Tibial artery (tissue), 4 donors: ENCODE data around the gene COL6A3.
"Not testable (repeated sequence)": the region's sequence is repeated elsewhere in the genome, so short reads cannot be mapped to it uniquely, and the experiment has no call there.

Experiments used
- DNase-seq, 2 donors: peaks; one replicate each; pipeline ENCODE4 v3.0.0-alpha.2; 2019
- H3K27ac ChIP-seq, 2 donors: fragments of 200-600 bp; sonication (generic) in 1 of 2; 1 replicate in 1 of 2; 2 replicates in 1 of 2; pipeline ENCODE4 v1.5.1; 2018 to 2019; ENCODE audit warnings: mild to moderate bottlenecking in 1 of 2
- H3K27me3 ChIP-seq, 2 donors: fragments of 200-600 bp; sonication (generic) in 1 of 2; one replicate each; pipeline versions ENCODE4 v1.5.1 to v1.6.0; 2016 to 2019
- H3K36me3 ChIP-seq, 3 donors: fragments of 200-600 bp; sonication (generic) in 2 of 3; one replicate each; pipeline ENCODE4 v1.5.1; 2016 to 2019; ENCODE audit warnings: mild to moderate bottlenecking in 2 of 3
- H3K4me1 ChIP-seq, 4 donors: fragments of 200-600 bp; sonication (generic) in 2 of 4; 1 replicate in 3 of 4; 2 replicates in 1 of 4; pipeline ENCODE4 v1.5.1; 2016 to 2019
- H3K4me3 ChIP-seq, 2 donors: fragments of 200-600 bp; sonication (generic) in 1 of 2; 1 replicate in 1 of 2; 2 replicates in 1 of 2; pipeline ENCODE4 v1.5.1; 2018 to 2019; ENCODE audit warnings: mild to moderate bottlenecking in 2 of 2
- H3K9me3 ChIP-seq, 3 donors: fragments of 200-600 bp; sonication (generic) in 1 of 3; one replicate each; pipeline ENCODE4 v1.5.1; 2016 to 2019
- CTCF ChIP-seq, 2 experiments: fragments of 200-600 bp in 1 of 2; fragments of 450-650 bp in 1 of 2; IDR thresholded peaks; one replicate each; pipeline ENCODE4 v1.5.1; 2017 to 2019; ENCODE audit warnings: antibody characterized with exemption in 2 of 2, mild to moderate bottlenecking in 1 of 2, moderate library complexity in 1 of 2
- intact Hi-C: fragments of 100-400 bp; cut with DNase I; formaldehyde crosslinking; loops from one replicate; pipeline ENCODE4 v1.15.0; 2023; ENCODE audit warnings: low total_unique reads

COL6A3 gene

GRCh38 chr2:237412646-237412987 is 1.3 kb downstream of the COL6A3 start:
- intact Hi-C loops = no loop called here
- no peaks in the 10 kb centered on the region for H3K9me3 ChIP-seq
- no peaks in the 10 kb centered on the region for H3K27me3 ChIP-seq
- no peak for TF ChIP-seq CTCF (IDR thresholded peaks at IDR 0.05)
- peak overlapping the region; percentile 75 to 81 for H3K27ac ChIP-seq
- no peaks in the 10 kb centered on the region for H3K36me3 ChIP-seq
- H3K4me3 ChIP-seq = peak overlapping the region; percentile 52 to 58
- H3K4me1 ChIP-seq = peaks cover 0 to 57% (median 19%) of the 10 kb centered on the region in 4 donors
- no peak for DNase-seq

GRCh38 chr2:237411683-237412423 is 2.1 kb downstream of the COL6A3 start:
- TF ChIP-seq CTCF (IDR thresholded peaks at IDR 0.05) = no peak
- Histone ChIP-seq H3K27ac (peak overlapping the region; percentile 75 to 81), H3K9me3 (no peaks in the 10 kb centered on the region), H3K36me3 (no peaks in the 10 kb centered on the region), H3K4me1 (peaks cover 0 to 64% (median 26%) of the 10 kb centered on the region in 4 donors), H3K27me3 (no peaks in the 10 kb centered on the region), H3K4me3 (peak overlapping the region; percentile 52 to 58)
- peak in 1 of 2 donors; percentile 65 for DNase-seq
- intact Hi-C loops = no loop called here

GRCh38 chr2:237411092-237411601 is 2.8 kb downstream of the COL6A3 start:
- Histone ChIP-seq H3K36me3 (no peaks in the 10 kb centered on the region), H3K27me3 (no peaks in the 10 kb centered on the region), H3K9me3 (no peaks in the 10 kb centered on the region), H3K4me3 (peak overlapping the region; percentile 52 to 58), H3K27ac (peak overlapping the region; percentile 75 to 81), H3K4me1 (peaks cover 0 to 66% (median 26%) of the 10 kb centered on the region in 4 donors)
- intact Hi-C loops = no loop called here
- DNase-seq = no peak
- no peak for TF ChIP-seq CTCF (IDR thresholded peaks at IDR 0.05)

GRCh38 chr2:237409263-237409662 is 4.7 kb downstream of the COL6A3 start:
- peaks cover 0 to 62% (median 24%) of the 10 kb centered on the region in 4 donors for H3K4me1 ChIP-seq
- DNase-seq, H3K27me3 ChIP-seq, intact Hi-C loops, H3K36me3 ChIP-seq, H3K9me3 ChIP-seq: not testable (repeated sequence)
- peak overlapping the region; percentile 75 to 81 for H3K27ac ChIP-seq
- H3K4me3 ChIP-seq = peak overlapping the region in 1 of 2 donors; percentile 58

- Histone ChIP-seq H3K4me3 (peak overlapping the region; percentile 2 to 23), H3K27ac (peak overlapping the region; percentile 75 to 81), H3K27me3 (no peaks in the 10 kb centered on the region), H3K4me1 (peaks cover 0 to 64% (median 25%) of the 10 kb centered on the region in 4 donors), H3K9me3 (no peaks in the 10 kb centered on the region), H3K36me3 (no peaks in the 10 kb centered on the region)
- peak in 1 of 2 donors; percentile 73 for DNase-seq
- intact Hi-C loops = no loop called here
- TF ChIP-seq CTCF (IDR thresholded peaks at IDR 0.05) = no peak
These were observed 5.5 kb downstream of the COL6A3 start for GRCh38 chr2:237408335-237409000.

GRCh38 chr2:237407700-237408099 is 6.3 kb downstream of the COL6A3 start:
- DNase-seq = peak in 1 of 2 donors; percentile 70
- peak overlapping the region in 1 of 2 donors; percentile 23 for H3K4me3 ChIP-seq
- H3K4me1 ChIP-seq = peaks cover 0 to 66% (median 28%) of the 10 kb centered on the region in 4 donors

More at GRCh38 chr2:237407700-237408099, 6.3 kb downstream of the COL6A3 start:
- H3K27me3 ChIP-seq = no peaks in the 10 kb centered on the region
- no peaks in the 10 kb centered on the region for H3K36me3 ChIP-seq
- TF ChIP-seq CTCF (IDR thresholded peaks at IDR 0.05) = no peak
- peak overlapping the region; percentile 75 to 81 for H3K27ac ChIP-seq
- intact Hi-C loops = no loop called here
- H3K9me3 ChIP-seq = no peaks in the 10 kb centered on the region
